Lower leg skin (tissue), 3 donors: ENCODE results near the gene KCNG3.

Experiments used
- CTCF ChIP-seq, 3 donors: fragments of 450-650 bp; IDR thresholded peaks; one replicate each; pipeline ENCODE4 v1.5.1; 2016; ENCODE audit warnings: antibody characterized with exemption in 3 of 3, mild to moderate bottlenecking in 3 of 3, moderate library complexity in 2 of 3
- POLR2A ChIP-seq, 2 donors: fragments of 450-650 bp; IDR thresholded peaks; one replicate each; pipeline ENCODE4 v1.6.1; 2016 to 2017; ENCODE audit warnings: antibody characterized with exemption in 2 of 2, mild to moderate bottlenecking in 1 of 2, moderate library complexity in 1 of 2

- no peak for TF ChIP-seq CTCF (IDR thresholded peaks at IDR 0.05)
- no peak for TF ChIP-seq POLR2A (IDR thresholded peaks at IDR 0.05)
These were observed 35.4 kb downstream of the KCNG3 start for GRCh38 chr2:42458396-42458795.
